HG03097 (cell line): Measurements from ENCODE around the gene SLC19A1.

Experiments
- ATAC-seq: cut with Tn5 transposase; IDR thresholded peaks from one replicate; pipeline ENCODE4 v1.9.1; 2021; ENCODE audit not compliant: unreplicated experiment, low FRiP score

Gene SLC19A1

GRCh38 chr21:45542242-45542666 lies at the start of gene SLC19A1:
Gene SLC19A1 (minus strand): TSS chr21:45542440. CDS start chr21:45537959, 4,481 bp downstream.
- no peak for ATAC-seq

- no peak for ATAC-seq
Observed at GRCh38 chr21:45591619-45592207, 49.5 kb upstream of the SLC19A1 start.

- no peak for ATAC-seq
Observed at GRCh38 chr21:45590726-45591618, 48.7 kb upstream of the SLC19A1 start.

- no peak for ATAC-seq
Observed at GRCh38 chr21:45590246-45590725, 48.0 kb upstream of the SLC19A1 start.

- no peak for ATAC-seq
Observed at GRCh38 chr21:45589686-45590245, 47.5 kb upstream of the SLC19A1 start.

- no peak for ATAC-seq
Observed at GRCh38 chr21:45588871-45589491, 46.7 kb upstream of the SLC19A1 start.

- ATAC-seq: no peak
Observed at GRCh38 chr21:45588086-45588825, 46.0 kb upstream of the SLC19A1 start.

GRCh38 chr21:45586289-45586858 lies 44.1 kb upstream of the SLC19A1 start:
- no peak for ATAC-seq

- ATAC-seq: no peak
Observed at GRCh38 chr21:45584786-45585185, 42.5 kb upstream of the SLC19A1 start.

GRCh38 chr21:45583831-45584509 lies 41.7 kb upstream of the SLC19A1 start:
- ATAC-seq: no peak

GRCh38 chr21:45582128-45582527 lies 39.9 kb upstream of the SLC19A1 start:
- no peak for ATAC-seq

GRCh38 chr21:45581322-45581712 lies 39.1 kb upstream of the SLC19A1 start:
- no peak for ATAC-seq

- ATAC-seq: no peak
Observed at GRCh38 chr21:45580576-45581321, 38.5 kb upstream of the SLC19A1 start.

GRCh38 chr21:45580181-45580575 lies 37.9 kb upstream of the SLC19A1 start:
- no peak for ATAC-seq

GRCh38 chr21:45579383-45580180 lies 37.3 kb upstream of the SLC19A1 start:
- ATAC-seq: no peak

GRCh38 chr21:45578811-45579381 lies 36.7 kb upstream of the SLC19A1 start:
- no peak for ATAC-seq

GRCh38 chr21:45578176-45578801 lies 36.0 kb upstream of the SLC19A1 start:
- ATAC-seq: no peak
